ENCODE results near the gene C9orf43.
"Not testable (repeated sequence)": the region's sequence is repeated elsewhere in the genome, so short reads cannot be mapped to it uniquely, and the experiment has no call there.

The C9orf43 gene, protein sequence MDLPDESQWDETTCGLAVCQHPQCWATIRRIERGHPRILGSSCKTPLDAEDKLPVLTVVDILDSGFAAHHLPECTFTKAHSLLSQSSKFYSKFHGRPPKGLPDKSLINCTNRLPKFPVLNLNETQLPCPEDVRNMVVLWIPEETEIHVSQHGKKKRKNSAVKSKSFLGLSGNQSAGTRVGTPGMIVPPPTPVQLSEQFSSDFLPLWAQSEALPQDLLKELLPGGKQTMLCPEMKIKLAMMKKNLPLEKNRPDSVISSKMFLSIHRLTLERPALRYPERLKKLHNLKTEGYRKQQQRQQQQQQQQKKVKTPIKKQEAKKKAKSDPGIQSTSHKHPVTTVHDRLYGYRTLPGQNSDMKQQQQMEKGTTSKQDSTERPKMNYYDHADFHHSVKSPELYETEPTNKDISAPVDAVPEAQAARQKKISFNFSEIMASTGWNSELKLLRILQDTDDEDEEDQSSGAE

DNA sequence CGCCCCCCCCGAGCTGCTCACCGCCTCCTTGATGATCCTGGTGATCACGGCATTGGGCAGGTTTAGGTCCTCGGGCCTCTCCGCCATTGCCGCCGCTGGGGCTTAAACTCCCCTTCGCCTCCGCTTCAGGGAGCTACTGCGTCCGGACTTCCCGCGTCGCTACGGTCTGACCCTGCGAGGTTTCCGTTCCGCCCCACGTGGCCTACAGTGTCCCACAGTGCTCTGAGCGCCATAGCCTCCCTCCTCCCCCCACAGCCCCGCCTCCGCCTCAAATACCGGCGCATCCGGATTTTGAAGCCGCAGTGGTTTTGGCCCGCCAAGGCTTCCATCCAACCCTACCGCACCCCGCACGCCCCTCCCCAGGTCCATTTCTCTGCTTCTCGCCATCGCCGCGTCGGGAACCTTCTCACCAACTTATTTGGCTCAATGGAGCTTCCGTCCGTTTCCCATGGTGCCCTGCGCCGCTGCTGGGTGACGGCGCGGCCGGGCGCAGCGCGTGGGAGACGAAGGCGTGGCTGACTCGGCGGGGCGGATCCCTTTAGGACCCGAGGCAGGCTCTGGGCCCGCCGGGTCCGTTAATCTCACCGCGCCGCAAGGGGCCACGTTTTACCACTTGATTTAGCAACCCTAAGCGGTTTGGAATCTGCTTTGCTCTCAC lies at the start of gene C9orf43, which contains the start of gene POLE3:
TSS of gene C9orf43 (plus strand) at position 541 of the 658 bp plus-strand sequence. CDS start 2,747 bp downstream, outside the sequence.
TSS of gene POLE3 (minus strand) at position 469 of the 658 bp plus-strand sequence. CDS start at position 87, 382 bp downstream.
- peak; percentile 97 for DNase-seq

DNA sequence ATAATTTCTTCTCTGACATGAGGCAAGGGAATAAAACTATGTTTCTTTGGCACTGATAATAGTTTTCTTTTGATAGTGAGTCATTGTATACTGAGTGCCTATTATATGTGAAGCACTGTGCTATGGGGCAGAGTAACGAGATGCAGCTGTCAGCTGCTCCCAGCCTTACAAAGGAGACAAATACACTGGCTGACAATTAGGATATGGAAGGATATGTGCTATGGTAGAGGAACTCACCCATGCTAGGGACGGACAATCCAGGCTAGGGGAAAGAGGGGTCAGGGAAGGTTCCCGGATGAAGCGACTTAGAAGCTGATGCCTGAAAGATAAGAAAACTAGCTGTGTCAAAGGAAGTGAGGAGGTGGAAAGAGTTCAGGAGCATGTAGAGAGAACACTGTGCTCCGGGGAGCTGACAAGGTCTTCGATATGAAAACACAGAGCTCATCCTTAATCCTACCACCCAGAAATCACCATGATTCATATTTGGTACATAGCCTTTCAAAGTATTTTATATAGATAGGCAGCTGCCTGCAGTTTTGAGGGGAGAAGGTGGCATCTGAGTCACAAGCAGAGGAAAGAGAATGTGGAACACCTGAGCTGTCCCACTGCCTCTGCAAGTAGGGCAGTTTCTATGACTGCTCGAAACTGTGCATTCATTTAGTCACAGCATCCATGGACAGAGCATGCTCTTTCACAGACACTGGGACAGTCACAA lies 49.1 kb upstream of the C9orf43 start:
- no peak for DNase-seq

DNA sequence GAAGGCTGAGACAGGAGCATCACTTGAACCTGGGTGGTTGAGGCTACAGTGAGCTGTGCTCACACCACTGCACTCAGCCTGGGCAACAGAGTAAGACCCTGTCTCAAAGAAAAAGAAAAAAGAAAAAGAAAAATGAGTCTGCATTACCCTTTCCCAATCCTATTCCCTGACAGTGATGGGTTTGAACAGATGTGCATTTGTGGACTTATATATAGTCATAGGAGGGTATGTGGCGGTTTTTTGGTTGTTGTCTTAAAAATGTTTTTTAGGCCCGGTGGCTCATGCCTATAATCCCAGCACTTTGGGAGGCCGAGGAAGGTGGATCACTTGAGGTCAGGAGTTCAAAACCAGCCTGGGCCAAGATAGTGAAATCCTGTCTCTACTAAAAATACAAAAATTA lies 47.2 kb upstream of the C9orf43 start:
- DNase-seq, result no peak

DNA sequence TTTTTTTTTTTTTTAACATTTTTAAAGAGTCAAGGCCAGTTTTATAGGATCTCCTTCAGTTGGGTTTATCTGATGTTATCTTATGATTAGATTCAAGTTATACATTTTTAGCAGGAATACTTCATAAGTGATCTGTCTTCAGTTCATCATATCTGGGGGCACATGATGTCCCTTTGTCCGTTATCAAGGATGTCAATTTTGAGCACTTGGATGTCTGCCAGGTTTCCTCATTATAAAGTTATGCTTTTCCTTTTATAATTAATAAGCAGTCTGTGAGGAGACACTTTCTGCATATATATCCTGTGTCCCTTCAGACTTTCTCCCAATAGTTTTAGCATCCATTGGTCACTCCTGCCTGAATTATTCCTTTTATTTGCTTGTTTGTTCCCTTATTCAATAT lies 45.6 kb upstream of the C9orf43 start:
- DNase-seq, result no peak

DNA sequence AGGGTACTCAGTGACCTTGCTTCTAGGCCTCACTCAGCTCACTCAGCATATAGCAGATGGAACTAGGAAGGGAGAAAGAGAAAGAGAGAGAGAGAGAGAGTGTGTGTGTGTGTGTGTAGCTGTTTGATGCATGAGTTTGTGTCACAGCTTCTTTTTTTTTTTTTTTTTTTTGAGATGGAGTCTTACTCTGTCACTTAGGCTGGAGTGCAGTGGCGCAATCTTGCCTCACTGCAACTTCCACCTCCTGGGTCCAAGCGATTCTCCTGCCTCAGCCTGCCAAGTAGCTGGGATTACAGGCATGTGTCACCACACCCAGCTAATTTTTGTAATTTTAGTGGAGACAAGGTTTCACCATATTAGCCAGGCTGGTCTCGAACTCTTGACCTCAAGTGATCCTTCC lies 44.9 kb upstream of the C9orf43 start:
- not testable (repeated sequence) for DNase-seq

DNA sequence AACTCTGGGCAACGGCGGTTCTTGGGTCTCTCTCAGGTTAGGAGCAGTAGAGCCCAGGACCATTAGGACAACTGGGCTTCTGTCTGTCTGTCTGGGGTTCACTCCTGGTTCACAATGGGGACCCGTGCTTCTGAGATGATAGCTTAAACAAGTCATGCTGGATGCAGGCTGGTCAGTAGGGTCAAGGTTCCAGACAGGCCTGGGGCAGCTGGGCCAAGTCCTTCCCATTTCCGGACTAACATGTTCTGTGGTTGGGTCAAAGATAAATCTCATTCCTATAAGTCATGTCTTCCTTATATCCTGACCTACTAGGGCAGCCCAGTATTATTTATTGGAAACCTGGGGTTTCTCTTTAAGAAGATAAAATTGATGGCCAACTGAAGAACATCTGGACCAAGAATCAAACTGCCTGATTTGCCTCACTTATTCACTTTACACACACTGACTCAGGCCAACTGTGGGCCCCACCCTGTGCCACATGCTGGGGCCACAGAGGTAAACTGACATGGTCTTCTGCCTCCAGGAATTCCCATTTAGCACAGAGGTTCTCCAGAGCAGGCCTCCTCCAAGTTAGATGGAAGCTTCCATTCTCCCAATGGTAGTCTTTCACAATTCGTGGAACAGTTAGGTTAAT lies 42.1 kb upstream of the C9orf43 start:
- no peak for DNase-seq

DNA sequence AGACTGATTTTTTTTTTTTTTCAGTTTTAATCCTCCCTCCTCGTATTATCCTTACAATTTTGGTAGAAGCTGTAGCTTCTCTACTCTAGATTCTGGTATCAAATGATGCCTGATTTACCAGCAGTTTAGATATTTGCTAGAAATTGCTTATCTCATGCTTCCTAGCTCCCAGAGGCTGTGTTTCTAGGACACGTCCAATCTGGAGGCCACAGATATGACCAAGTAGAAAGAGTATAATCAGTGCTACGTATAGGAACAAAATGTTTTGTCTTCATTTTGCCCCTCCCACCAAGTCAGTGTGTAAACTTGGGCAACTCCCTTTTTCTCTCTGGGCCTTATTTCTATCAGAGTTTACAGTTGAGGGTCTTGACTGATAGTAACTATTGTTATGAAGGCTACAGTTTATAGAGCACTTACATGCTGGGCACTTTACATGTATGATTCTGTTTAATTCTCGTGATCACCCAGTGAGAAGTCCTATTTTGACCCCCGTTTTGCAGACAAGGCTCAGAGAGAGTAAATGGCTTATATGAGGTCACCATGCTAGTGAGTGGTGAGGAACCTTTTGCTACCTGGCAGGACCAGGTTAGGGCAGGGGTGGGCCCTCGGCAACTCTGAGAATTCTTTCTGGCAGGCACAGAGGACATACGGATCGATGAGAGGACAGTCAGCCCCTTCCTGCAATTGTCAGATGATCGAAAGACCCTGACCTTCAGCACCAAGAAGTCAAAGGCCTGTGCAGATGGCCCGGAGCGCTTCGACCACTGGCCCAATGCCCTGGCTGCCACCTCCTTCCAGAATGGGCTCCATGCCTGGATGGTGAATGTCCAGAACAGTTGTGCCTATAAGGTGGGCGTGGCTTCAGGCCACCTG lies 41.3 kb upstream of the C9orf43 start:
- DNase-seq, result no peak

DNA sequence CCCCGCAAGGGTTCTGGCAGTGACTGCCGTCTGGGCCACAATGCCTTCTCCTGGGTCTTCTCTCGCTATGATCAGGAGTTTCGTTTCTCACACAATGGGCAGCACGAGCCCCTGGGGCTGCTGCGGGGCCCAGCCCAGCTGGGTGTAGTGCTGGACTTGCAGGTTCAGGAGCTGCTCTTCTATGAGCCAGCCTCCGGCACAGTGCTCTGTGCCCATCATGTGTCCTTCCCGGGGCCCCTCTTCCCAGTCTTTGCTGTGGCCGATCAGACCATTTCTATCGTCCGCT lies 40.7 kb upstream of the C9orf43 start:
- DNase-seq, result no peak

DNA sequence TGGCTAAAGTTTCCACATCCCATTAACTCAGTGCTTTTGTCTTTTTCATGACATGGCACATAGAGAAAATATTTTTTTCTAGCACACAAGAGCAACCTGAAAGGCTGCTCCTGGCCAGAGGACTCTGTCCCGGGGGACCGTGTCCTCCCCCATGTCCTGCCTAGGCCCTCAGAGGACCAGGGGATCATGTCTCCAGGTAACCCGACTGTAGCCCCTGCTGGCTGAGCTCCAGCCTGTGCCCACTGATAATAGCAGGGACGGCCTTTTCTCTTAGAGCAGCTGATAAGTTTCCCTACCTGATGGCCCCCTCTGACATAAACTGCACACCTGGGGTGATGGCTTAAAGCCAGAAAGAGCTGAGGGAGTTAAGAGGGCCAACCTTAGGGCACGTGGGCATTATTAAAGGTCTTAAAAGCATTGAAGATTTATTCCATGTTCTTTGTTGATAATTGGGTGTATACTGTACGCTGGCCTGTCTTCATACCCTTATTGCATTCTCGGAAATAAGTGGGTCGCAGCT lies 39.7 kb upstream of the C9orf43 start:
- DNase-seq, result no peak

DNA sequence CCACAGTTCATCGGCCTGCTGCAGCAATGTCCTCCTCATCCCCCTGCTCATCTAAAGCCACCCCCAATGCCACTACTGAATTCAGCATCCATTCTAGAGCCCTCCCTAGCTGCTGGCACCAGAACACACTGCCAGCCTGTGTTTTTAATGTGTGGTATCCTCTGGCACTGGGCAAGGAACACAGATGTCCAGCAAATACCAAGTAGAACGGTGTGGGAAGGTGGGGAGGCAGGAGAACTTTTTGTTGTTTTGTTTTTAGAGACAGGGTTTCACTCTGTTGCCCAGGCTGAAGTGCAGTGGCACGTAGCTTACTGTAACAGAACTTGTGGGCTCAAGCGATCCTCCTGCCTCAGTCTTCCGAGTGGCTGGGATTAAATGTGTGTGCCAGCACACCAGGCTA lies 38.5 kb upstream of the C9orf43 start:
- DNase-seq, result no peak

DNA sequence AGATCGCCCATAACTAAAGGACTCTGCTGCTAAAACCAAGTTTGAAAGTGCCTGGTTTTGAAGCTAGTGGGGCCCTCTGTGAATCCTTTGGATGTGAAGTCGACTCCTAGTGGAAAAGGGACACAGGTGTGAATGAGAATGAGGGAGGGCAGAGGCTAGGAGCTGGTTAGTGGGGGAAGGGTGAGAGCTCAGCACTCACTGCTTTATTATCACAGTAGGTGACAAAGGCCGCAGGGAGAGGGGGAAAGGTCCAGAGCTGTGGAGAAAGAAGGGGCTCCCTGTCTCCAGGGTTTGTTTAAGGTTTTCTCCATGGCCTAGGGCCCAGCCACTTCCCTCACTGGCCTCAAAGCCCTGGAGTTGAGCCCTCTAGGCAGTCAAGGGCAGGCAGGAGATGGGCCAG lies 37.3 kb upstream of the C9orf43 start:
- DNase-seq, result no peak

DNA sequence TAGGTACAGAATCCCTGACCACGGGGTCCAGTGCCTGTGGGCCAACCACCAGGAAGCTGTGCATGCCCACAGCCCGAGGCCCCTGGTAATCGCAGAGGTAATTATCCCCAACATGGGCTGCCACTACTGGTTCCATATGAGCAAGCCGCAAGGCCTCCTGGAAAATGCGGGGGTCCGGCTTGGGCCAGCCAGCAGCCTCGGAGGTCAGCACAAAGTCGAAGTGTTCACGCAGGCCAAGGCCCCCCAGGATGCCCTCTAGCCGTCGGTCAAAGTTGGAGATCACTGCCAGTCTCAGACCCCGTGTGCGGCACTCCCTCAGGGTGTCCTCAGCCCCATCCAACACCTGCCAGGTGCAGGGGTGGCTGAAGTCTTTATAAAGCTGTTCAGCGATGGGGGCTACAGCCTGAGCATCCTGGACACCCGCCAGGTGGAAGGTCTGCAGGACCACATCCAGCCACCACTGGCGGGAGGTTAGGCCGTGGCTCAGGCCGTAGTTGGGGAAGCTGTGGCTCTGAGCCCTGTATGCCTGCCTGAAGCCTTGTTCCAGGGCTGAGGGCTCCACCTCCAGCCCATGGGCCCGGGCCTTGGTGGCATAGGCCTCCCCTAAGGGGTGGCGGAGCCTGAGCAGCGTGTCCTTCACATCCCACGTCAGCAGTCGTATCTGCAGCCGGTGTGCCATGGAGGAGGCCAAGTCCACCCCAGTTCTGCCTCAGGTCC lies 36.7 kb upstream of the C9orf43 start:
- no peak for DNase-seq

DNA sequence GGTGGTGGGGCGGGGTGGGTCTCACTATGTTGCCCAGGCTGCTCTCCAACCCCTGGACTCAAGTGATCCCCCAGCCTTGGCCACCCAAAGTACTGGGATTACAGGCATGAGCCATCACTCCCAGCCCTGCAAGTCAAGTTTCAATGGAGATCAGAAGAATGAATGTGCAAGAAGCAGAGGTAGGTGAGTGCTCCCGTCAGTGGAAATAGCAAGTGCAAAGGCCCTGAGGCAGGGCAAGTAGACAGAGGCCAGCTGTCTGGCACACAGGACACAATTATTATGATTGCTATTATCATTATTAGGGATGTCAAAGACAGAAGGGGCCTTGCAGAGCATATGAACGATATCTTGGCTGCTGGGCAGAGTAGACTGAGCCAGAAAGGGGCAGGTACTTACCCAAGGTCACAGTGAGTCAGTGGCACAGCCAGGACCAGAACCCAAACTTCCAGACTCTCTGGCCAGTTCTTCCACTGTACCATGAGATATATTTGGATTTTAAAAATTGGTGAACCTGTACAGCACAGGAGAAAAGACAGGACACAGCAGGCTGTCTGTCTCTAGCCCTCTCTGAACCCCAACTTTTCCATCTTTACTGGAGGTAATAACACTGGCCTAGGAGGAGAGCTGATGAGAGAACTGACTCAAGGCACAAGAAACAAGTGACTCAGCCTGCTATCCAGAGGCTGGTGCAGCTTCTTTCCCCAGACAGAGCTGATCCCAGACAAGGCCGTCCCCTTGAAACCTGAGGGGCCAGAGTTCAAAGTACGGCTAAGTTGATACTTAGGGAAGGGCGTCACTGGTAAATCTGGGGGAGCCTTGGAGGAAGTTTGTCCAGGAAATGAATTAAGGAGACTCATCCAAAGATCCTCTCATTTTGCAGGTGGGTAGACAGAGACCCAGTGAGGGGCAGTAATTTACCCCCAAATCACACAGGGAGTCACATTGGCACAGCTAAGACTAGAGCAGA lies 35.2 kb upstream of the C9orf43 start:
- DNase-seq, result no peak

DNA sequence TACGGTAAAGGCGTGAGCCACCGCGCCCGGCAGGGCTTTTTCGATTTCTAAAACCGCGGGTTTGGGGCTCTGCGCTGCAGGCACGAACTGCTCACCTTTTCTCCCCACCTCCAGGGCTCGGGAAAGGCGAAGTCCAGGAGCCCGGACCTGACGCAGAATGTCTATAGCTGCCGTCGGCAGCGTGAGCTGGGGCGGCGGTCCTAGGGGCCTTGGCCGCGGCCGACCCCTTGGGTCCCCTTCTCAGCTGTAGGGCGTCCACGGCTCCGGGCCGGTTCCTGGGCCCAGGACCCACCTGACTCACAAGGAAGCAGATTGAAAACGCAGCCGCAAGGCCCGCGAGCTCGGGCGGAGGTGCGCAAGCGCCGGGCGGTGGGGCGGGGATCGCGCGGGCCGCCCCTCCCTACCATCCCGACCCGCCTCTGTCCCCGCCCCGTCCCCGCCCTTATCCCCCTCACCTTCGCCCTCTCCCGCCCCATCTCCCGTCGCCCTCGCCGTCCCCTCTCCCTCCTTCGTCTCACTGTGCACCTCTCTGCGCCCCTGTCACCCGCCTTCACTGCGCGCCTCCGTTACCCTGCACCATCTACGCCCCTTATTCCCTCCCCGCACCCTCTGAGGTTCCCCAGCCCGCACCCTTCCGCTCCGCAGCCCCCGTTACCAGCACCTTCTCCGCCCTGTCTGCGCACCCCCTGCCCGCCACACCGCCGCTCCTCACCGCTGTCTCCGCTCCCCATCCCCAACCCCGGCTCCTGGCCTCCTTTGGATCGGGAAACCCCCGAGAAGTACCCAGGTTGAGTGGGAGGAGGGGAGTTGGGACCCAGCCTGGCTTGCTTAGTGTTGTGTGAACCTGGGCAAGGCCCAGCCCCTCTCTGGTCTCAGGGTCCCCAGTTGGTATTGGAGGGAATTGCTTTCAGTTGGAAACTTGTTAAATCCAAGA lies 33.6 kb upstream of the C9orf43 start, which contains the start of gene HDHD3:
TSS of gene HDHD3 (minus strand) at position 353 of the 934 bp plus-strand sequence. CDS start 2,632 bp downstream, outside the sequence.
- peak; percentile 78 for DNase-seq

DNA sequence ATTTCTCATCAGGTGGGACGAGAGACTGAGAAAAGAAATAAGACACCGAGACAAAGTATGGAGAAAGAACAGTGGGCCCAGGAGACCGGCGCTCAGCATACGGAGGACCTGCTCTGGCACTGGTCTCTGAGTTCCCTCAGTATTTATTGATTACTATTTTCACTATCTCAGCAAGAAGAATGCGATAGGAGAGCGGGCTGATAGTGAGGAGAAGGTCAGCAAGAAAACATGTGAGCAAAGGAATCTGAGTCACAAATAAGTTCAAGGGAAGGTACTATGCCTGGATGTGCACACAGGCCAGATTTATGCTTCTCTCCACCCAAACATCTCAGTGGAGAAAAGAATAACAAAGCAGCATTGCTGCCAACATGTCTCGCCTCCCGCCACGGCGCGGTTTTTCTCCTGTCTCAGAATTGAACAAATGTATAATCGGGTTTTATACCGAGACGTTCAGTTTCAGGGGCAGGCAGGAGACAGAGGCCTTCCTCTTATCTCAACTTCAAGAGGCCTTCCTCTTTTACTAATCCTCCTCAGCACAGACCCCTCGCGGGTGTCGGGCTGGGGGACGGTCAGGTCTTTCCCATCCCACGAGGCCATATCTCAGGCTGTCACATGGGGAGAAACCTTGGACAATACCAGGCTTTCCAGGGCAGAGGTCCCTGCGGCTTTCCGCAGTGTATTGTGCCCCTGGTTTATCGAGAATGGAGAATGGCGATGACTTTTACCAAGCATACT lies 31.3 kb upstream of the C9orf43 start:
- DNase-seq, result not testable (repeated sequence)

DNA sequence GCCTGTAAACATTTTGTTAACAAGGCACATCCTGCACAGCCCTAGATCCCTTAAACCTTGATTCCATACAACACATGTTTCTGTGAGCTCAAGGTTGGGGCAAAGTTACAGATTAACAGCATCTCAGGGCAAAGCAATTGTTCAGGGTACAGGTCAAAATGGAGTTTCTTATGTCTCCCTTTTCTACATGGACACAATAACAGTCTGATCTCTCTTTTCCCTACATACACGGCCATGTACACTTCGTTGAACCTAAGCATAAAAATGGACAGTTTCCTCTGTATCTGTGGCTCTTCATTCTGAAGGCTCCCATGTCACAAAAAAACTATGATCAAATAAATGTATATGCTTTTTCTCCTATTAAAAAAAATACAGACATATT lies 30.7 kb upstream of the C9orf43 start:
- not testable (repeated sequence) for DNase-seq

DNA sequence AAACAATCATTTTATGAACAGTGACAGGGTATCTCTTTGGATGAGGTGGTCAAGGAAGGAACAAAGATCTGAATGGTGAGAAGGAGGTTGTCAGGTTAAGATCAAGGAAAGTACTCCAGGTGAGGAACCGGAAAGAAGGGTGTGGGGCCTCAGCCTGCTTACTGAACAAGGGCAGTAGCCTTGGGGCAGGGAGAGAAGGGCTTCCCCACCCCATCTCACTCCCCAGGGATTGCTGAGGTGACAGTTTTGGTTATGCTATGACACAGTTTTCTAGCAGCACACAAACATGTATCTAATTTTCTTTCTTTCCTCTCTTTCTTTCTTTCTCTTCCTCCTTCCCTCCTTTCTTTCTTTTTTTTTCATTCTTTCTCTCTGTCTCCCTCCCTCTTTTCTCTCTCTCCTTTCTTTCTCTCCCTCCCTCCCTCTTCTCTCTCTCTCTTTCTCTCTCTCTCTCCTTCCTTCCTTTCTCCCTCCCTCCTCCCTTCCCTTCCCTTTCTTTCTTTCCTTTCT lies 29.6 kb upstream of the C9orf43 start:
- DNase-seq, result no peak

DNA sequence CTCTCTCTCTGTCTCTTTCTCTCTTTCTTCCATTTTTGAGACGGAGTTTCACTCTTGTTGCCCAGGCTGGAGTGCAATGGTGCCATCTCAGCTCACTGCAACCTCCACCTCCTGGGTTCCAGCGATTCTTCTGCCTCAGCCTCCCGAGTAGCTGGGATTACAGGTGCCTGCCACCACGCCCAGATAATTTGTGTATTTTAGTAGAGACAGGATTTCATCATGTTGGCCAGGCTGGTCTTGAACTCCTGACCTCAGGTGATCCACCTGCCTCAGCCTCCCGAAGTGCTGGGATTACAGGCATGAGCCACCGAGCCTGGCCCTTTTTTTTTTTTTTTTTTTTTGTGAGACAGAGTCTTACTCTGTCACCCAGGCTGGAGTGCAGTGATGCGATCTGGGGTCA lies 29.1 kb upstream of the C9orf43 start:
- DNase-seq, result not testable (repeated sequence)

Measured in right hindlimb (tissue), 1 donor.